ENCODE data around the gene SMAD7.

Gene SMAD7

DNA sequence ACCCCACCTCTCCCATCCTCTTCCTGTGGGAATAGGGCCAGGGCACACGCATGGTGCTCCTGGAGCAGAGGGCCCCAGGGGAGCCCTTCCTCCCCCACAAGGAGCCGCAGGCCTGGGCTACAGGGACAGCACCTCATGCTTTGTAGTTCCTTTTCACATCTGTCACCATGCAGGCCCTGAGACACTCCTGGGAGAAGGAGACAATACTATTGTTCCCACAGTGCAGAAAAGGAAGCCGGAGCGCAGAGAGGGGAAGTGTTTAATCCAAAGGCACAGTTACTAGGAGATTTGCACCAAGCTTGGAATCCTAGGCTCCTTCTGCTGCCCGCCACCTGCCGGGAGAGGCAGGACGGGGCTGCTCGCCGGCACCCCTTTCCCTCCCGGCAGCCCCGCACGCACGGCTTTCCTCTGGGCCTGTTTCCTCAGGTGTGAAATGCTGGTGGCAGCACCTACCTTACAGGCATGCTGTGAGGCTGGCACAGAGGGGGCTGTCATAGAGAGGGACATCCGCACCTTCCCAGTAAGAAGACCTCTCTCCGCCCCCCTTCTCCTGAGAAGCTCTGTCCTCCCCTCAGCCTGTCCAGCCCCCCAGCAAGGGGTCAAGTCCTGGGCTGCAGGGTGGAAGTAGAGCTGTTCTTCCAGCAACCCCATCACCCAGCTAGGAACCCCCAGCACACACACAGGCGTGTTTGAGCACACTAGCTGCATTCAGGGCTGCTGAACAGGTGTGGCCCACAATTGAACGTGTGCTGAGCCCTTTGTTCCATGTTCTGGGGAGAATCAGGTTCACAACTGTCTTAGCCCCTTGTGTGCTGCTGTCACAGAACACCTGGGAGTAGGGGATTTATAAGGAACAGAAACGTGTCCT is 62.6 kb downstream of the SMAD7 start:
- TF ChIP-seq, protein P1, sequence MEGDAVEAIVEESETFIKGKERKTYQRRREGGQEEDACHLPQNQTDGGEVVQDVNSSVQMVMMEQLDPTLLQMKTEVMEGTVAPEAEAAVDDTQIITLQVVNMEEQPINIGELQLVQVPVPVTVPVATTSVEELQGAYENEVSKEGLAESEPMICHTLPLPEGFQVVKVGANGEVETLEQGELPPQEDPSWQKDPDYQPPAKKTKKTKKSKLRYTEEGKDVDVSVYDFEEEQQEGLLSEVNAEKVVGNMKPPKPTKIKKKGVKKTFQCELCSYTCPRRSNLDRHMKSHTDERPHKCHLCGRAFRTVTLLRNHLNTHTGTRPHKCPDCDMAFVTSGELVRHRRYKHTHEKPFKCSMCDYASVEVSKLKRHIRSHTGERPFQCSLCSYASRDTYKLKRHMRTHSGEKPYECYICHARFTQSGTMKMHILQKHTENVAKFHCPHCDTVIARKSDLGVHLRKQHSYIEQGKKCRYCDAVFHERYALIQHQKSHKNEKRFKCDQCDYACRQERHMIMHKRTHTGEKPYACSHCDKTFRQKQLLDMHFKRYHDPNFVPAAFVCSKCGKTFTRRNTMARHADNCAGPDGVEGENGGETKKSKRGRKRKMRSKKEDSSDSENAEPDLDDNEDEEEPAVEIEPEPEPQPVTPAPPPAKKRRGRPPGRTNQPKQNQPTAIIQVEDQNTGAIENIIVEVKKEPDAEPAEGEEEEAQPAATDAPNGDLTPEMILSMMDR (IDR thresholded peaks at IDR 0.05), result no peak

DNA sequence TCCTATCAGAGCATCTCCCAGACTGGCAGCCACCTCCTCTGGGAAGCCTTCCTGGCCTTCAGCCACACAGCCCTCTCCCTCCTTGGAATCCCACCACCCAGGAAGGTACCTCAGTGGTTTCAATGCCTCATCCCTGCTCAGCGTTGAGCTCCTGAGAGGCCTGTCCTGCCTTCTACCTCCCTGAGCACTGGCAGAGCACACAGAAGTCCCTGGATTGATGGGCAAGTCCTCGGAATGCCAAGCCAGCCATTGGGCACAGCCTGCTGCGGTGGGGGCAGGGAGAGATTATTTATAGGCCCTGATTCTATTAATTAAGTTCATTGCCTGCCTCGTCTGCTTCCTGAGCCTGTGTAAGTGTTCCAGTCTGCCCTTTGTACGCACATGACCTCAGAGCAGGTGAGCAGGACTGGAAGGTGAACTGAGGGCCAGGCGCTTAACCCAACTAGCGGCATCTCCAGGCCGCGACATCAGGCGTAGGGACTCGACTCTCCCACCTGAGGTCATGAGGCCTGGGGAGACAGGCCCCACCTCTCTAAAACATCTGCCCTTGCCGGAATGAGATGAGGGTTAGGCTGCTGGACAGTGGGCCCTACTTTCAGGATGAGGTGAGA is 63.4 kb downstream of the SMAD7 start:
- TF ChIP-seq, protein P1 (IDR thresholded peaks at IDR 0.05), result no peak

DNA sequence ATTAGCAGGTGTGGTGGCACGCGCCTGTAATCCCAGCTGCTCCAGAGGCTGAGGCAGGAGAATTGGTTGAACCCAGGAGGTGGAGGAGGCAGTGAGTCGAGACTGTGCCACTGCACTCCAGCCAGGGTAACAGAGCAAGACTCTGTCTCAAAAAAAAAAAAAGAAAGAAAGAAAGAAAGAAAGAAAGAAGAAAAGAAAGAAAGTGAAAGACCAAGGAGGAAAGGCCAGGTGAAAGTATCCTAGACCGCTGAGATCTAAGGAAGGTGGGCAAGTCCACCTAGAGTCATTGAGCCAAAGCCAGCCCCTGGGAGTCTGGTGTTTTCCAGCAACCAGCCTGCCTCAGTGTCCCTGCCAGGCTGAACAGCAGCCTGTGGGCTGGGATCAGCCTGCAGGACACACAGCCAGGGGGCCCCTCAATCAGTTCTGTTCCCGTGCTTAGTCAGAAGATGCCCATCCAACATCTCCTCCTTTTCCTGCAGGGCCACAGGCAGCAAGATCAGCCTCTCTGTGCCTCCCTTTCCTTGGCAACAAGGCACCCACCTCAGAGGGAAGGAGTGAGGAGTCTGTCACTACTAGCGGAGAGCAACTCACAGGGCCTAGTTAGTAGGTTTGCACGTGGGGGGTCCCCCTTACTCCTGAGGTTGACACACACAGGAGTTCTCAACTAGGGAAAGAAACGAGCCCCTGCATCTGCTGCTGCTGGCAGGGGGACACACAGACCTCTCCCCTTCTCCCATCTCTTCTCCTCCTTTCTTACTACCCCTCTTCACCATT is 64.1 kb downstream of the SMAD7 start:
- TF ChIP-seq, protein P1 (IDR thresholded peaks at IDR 0.05), result no peak

DNA sequence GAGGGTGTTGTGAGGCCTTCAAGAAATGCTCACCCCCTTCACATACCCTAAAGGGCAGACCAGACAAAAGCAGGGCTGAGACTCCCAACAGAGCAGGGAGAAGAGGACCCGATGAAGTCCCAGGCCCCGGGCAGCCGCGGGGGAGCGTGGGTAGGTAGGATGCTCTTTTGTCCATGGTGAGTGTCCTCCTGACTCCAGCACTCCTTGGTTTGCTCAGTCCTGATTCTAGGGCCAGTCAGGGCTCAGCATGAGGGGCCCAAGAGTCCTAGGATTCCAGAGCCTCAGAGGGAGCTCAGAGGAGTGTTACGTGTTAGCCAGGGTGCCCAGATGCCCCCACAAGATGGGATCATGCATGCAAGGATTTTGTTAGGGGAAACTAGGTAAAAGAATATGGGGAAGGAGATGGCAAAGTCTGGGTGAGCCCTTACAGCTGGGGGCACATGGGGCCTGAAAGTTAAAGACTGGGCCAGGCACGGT is 64.8 kb downstream of the SMAD7 start:
- TF ChIP-seq, protein P1 (IDR thresholded peaks at IDR 0.05), result no peak

DNA sequence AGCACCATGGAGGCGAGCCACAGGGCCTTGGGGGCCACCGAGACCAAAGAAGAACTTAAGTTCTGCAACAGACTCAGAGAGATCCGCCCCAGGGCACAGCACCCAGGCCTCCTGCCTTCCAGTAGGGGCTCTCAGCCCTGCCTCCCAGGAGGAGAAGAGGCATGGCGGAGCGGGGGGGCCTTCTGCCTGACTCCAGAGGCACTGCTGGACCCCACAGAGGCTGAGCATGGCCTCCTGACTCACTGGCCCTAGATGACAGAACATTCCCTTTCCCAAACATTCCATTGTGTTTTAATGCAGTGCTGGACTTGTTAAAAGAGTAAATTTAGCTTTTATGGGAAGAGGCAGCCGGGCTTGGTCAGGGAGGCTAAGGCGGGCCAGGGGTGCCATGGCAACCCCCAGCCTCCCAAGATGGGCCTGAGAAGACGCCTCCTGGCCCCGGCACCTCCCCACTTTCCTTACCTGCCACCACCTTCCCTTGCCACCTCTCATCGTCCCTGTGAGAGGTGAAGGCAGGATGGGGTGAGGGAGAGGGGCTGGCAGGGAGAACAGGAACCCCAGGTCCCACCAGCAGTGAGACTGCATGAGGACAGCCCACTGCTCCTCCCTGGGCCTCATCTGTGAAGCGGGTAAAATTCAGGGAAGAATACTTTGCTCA is 65.4 kb downstream of the SMAD7 start:
- TF ChIP-seq, protein P1 (IDR thresholded peaks at IDR 0.05), result no peak

DNA sequence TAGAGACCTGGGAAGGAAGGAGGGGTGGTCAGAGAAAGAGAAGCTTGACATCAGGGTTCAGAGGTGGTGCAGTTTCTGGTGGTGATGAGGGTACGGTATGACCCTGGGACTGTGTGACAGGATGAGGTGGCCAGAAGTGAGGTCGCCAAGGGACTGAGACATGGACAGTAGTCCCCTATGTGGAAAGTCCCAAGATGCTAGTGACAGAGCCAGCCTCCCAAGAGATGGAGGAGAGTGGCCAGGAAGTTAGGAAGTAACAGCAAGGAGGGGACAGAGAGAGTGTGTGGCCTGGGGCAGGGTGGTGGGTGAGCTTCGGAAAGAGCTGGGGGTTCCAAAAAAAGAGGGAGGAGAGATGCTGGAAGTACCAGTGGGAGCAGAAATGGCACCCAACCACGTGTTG is 66.0 kb downstream of the SMAD7 start:
- TF ChIP-seq, protein P1 (IDR thresholded peaks at IDR 0.05), result no peak

DNA sequence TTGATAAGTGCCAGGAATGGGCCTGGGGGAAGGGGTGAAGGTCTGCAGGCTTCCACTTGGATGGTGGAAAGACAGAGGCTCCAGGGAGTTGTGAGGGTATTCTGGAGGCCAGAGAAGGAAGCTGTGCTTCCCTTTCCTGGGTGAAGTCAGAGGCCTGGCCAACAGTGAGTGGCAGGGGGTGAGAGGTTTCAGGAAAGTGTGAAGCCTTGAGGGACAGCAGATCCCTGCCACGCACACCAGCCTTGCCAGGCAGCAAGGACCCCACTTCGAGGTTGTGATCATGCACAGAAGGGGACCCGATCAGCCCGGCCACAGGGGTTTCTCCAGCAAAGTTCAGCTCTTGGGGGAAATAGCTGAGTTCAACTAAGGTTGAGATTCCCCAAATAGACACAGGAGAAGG is 66.5 kb downstream of the SMAD7 start:
- TF ChIP-seq, protein P1 (IDR thresholded peaks at IDR 0.05), result no peak
